ENCODE data around the gene ZNF407. TPM values are rescaled to one million over a fixed set of nuclear protein-coding genes. Genes with fewer than 3 reads are reported as not detected.

The ZNF407 gene
- total and polyA plus RNA-seq, 2 of the 13 experiments (the other 11 are each of a cell fraction or from before 2014, with no cell fraction given), result 2.3 to 8.7 TPM

- 100% methylated on average over 3 of the region's 3 CpGs for WGBS (ENCODE audit: low lambda C conversion rate)
Observed at GRCh38 chr18:74820160-74820780, 222.6 kb downstream of the ZNF407 start.

More at GRCh38 chr18:74820160-74820780, 222.6 kb downstream of the ZNF407 start:
- intact Hi-C loops (cut with micrococcal nuclease; ENCODE audit: unreplicated experiment) (no loop called here), in situ Hi-C loops (cut with HindIII; ENCODE audit: extremely low pct_ligation_motif_present, low pct_unique_long_range_greater_than_20kb) (no loop called here)
- Histone ChIP-seq H3K27ac (ENCODE audit: extremely low read length, insufficient read depth, low read length) (no peak overlapping the region), H4K20me1 (ENCODE audit: insufficient read depth, low read length) (no peaks in the 10 kb centered on the region), H3K36me3 (replicated peaks in 1 of 2; ENCODE audit: control insufficient read depth in 1 of 2, insufficient read depth in 2 of 2, low read length in 2 of 2) (no peaks in the 10 kb centered on the region), H3K4me2 (ENCODE audit: low read depth, low read length) (no peak overlapping the region), H3K4me3 (replicated peaks in 1 of 3; ENCODE audit: insufficient read depth in 1 of 3, low read depth in 2 of 3, low read length in 3 of 3) (no peak overlapping the region), H3K9ac (ENCODE audit: insufficient read depth, low read depth, low read length) (no peak overlapping the region), H3K4me1 (ENCODE audit: insufficient read depth, low read length) (no peaks in the 10 kb centered on the region), H3K27me3 (ENCODE audit: control insufficient read depth in 1 of 2, insufficient read depth in 2 of 2, low read length in 2 of 2) (no peaks in the 10 kb centered on the region), H3K9me3 (ENCODE audit: low read length) (no peaks in the 10 kb centered on the region), H2AFZ (ENCODE audit: low read length) (no peak overlapping the region), H3K79me2 (ENCODE audit: insufficient read depth, low read length) (no peaks in the 10 kb centered on the region)
- POLR2A ChIA-PET, result no interaction called here
- TF ChIP-seq GZF1 (CRISPR knock-in tag; IDR thresholded peaks at IDR 0.05) (no peak), ISL2 (CRISPR knock-in tag; IDR thresholded peaks at IDR 0.05) (no peak), ZMAT3 (CRISPR knock-in tag; conservative IDR thresholded peaks at IDR 0.05) (no peak), BATF2 (CRISPR knock-in tag; IDR thresholded peaks at IDR 0.05) (no peak), ZNF724P (CRISPR knock-in tag; IDR thresholded peaks at IDR 0.05; ENCODE audit: borderline replicate concordance) (no peak), PPARG (CRISPR knock-in tag; conservative IDR thresholded peaks at IDR 0.05) (no peak), MAX (IDR thresholded peaks at IDR 0.05) (no peak), MLLT10 (CRISPR knock-in tag; IDR thresholded peaks at IDR 0.05) (no peak), ZNF674 (CRISPR knock-in tag; IDR thresholded peaks at IDR 0.05; ENCODE audit: low read depth) (no peak), ZNF609 (CRISPR knock-in tag; IDR thresholded peaks at IDR 0.05; ENCODE audit: borderline replicate concordance) (no peak), POLR2A (IDR thresholded peaks at IDR 0.05; ENCODE audit: insufficient read depth in 1 of 2, low read depth in 2 of 2, low read length in 2 of 2) (no peak)
- TF ChIP-seq, protein P1, sequence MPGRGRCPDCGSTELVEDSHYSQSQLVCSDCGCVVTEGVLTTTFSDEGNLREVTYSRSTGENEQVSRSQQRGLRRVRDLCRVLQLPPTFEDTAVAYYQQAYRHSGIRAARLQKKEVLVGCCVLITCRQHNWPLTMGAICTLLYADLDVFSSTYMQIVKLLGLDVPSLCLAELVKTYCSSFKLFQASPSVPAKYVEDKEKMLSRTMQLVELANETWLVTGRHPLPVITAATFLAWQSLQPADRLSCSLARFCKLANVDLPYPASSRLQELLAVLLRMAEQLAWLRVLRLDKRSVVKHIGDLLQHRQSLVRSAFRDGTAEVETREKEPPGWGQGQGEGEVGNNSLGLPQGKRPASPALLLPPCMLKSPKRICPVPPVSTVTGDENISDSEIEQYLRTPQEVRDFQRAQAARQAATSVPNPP (CRISPR knock-in tag; IDR thresholded peaks at IDR 0.05), result no peak
- FAIRE-seq (no peak), DNase-seq (ENCODE audit: low spot score) (no peak), ATAC-seq (no peak; the same call in 2 of the 3 replicates)
- no TSS peak for BruUV-seq (replicated peaks)
- CTCF ChIA-PET (ENCODE audit: low intra/inter-chr PET ratio, low total read pairs), result interaction anchor here (1.2 kb wide), 1 partner anchor 163 kb away, joined by 7 read pairs; no protein-coding TSS in a partner anchor
